Nephron progenitor cell (in vitro differentiated cells): ENCODE results near the gene FGF1.

Experiments
- DNase-seq: peaks from one replicate; pipeline ENCODE4 v3.0.0; 2021
- H3K27ac Mint-ChIP-seq: 2 replicates; pipeline ENCODE4 v1.8.0; 2021; ENCODE audit warnings: mild to moderate bottlenecking, moderate library complexity, mixed read lengths
- H3K27me3 Mint-ChIP-seq: 2 replicates; pipeline ENCODE4 v1.8.0; 2021; ENCODE audit warnings: mild to moderate bottlenecking, low read depth, mixed read lengths; ENCODE audit not compliant: poor library complexity
- H3K36me3 Mint-ChIP-seq: 2 replicates; pipeline ENCODE4 v1.8.0; 2021; ENCODE audit warnings: low read depth, mixed read lengths
- H3K4me1 Mint-ChIP-seq: 2 replicates; pipeline ENCODE4 v1.8.0; 2021; ENCODE audit warnings: mixed read lengths
- H3K4me3 Mint-ChIP-seq: 2 replicates; pipeline ENCODE4 v1.8.0; 2021; ENCODE audit warnings: mild to moderate bottlenecking, moderate library complexity, mixed read lengths
- H3K9me3 Mint-ChIP-seq: 2 replicates; pipeline ENCODE4 v1.8.0; 2021; ENCODE audit warnings: mild to moderate bottlenecking, moderate library complexity, mixed read lengths
- CTCF ChIP-seq: fragments of 200-600 bp; sonication (generic); IDR thresholded peaks from 2 replicates; pipeline ENCODE4 v1.5.0; 2021; ENCODE audit warnings: antibody characterized with exemption

FGF1 gene

GRCh38 chr5:142586552-142586951, 99.3 kb downstream of the FGF1 start:
- Mint-ChIP-seq H3K27me3 (peaks cover 19% of the 10 kb centered on the region), H3K9me3 (no peaks in the 10 kb centered on the region), H3K4me3 (no peak overlapping the region), H3K27ac (no peak overlapping the region), H3K36me3 (no peaks in the 10 kb centered on the region), H3K4me1 (peaks cover 25% of the 10 kb centered on the region)
- TF ChIP-seq CTCF = no peak
- DNase-seq = no peak

- Mint-ChIP-seq H3K4me1 (peaks cover 15% of the 10 kb centered on the region), H3K4me3 (no peak overlapping the region), H3K27ac (peak overlapping the region; percentile 27), H3K9me3 (no peaks in the 10 kb centered on the region), H3K36me3 (no peaks in the 10 kb centered on the region), H3K27me3 (peaks cover 19% of the 10 kb centered on the region)
- DNase-seq = no peak
- TF ChIP-seq CTCF = no peak
Measured at GRCh38 chr5:142585451-142585850, 100.4 kb downstream of the FGF1 start.

GRCh38 chr5:142584891-142585290, 101.0 kb downstream of the FGF1 start:
- no peaks in the 10 kb centered on the region for H3K36me3 Mint-ChIP-seq
- no peak overlapping the region for H3K4me3 Mint-ChIP-seq
- H3K27me3 Mint-ChIP-seq = peaks cover 17% of the 10 kb centered on the region
- DNase-seq = no peak
- TF ChIP-seq CTCF = no peak
- peak overlapping the region; percentile 77 for H3K27ac Mint-ChIP-seq
- peaks cover 12% of the 10 kb centered on the region for H3K4me1 Mint-ChIP-seq
- no peaks in the 10 kb centered on the region for H3K9me3 Mint-ChIP-seq

- Mint-ChIP-seq H3K9me3 (peaks cover 35% of the 10 kb centered on the region), H3K27ac (no peak overlapping the region), H3K36me3 (peaks cover 33% of the 10 kb centered on the region), H3K27me3 (peaks cover 9% of the 10 kb centered on the region), H3K4me1 (peaks cover 8% of the 10 kb centered on the region), H3K4me3 (no peak overlapping the region)
- TF ChIP-seq CTCF = no peak
- no peak for DNase-seq
Measured at GRCh38 chr5:142578161-142578830, 107.6 kb downstream of the FGF1 start.

- peaks cover 35% of the 10 kb centered on the region for H3K9me3 Mint-ChIP-seq
- H3K36me3 Mint-ChIP-seq = peaks cover 33% of the 10 kb centered on the region
- DNase-seq = no peak
- peaks cover 2% of the 10 kb centered on the region for H3K27me3 Mint-ChIP-seq
- H3K4me3 Mint-ChIP-seq = no peak overlapping the region
- H3K4me1 Mint-ChIP-seq = peaks cover 22% of the 10 kb centered on the region
- H3K27ac Mint-ChIP-seq = no peak overlapping the region
- TF ChIP-seq CTCF = no peak
Measured at GRCh38 chr5:142576804-142577203, 109.1 kb downstream of the FGF1 start.

- no peak for TF ChIP-seq CTCF
- peaks cover 27% of the 10 kb centered on the region for H3K4me1 Mint-ChIP-seq
- no peak overlapping the region for H3K27ac Mint-ChIP-seq
- peaks cover 33% of the 10 kb centered on the region for H3K36me3 Mint-ChIP-seq
- no peak overlapping the region for H3K4me3 Mint-ChIP-seq
- H3K27me3 Mint-ChIP-seq = no peaks in the 10 kb centered on the region
- no peak for DNase-seq
- peaks cover 35% of the 10 kb centered on the region for H3K9me3 Mint-ChIP-seq
Measured at GRCh38 chr5:142576303-142576702, 109.6 kb downstream of the FGF1 start.
